Naive B cell (primary cell): ENCODE results near the gene KNL1. TPM values are rescaled to one million over a fixed set of nuclear protein-coding genes. Genes with fewer than 3 reads are reported as not detected.
"Not testable (repeated sequence)": the region's sequence is repeated elsewhere in the genome, so short reads cannot be mapped to it uniquely, and the experiment has no call there.

Source experiments
- ATAC-seq, 2 donors: fragments of 150-1000 bp; cut with Tn5 transposase; 2 replicates each; pipeline ENCODE4 v1.10.0; 2021; ENCODE audit warnings: low read depth in 2 of 2, mild to moderate bottlenecking in 2 of 2, moderate library complexity in 2 of 2
- DNase-seq: peaks from one replicate; pipeline ENCODE4 v3.0.0; 2022
- H3K27ac Mint-ChIP-seq, 6 donors: one replicate each; pipeline ENCODE4 v1.8.0; 2020 to 2022; ENCODE audit warnings: mild to moderate bottlenecking in 6 of 6, mixed read lengths in 6 of 6, moderate library complexity in 5 of 6, inconsistent platforms in 2 of 6
- H3K27me3 Mint-ChIP-seq, 3 donors: one replicate each; pipeline ENCODE4 v1.8.0; 2021 to 2022; ENCODE audit warnings: mixed read lengths in 3 of 3, mild to moderate bottlenecking in 1 of 3
- H3K36me3 Mint-ChIP-seq, 2 donors: one replicate each; pipeline ENCODE4 v1.8.0; 2020 to 2022; ENCODE audit warnings: mixed read lengths in 2 of 2, inconsistent platforms in 1 of 2, mild to moderate bottlenecking in 1 of 2
- H3K4me1 Mint-ChIP-seq, 3 donors: one replicate each; pipeline ENCODE4 v1.8.0; 2020 to 2022; ENCODE audit warnings: mixed read lengths in 3 of 3, inconsistent platforms in 1 of 3, mild to moderate bottlenecking in 1 of 3, moderate library complexity in 1 of 3
- H3K4me3 Mint-ChIP-seq, 8 donors: one replicate each; pipeline ENCODE4 v1.8.0; 2020 to 2022; ENCODE audit warnings: mild to moderate bottlenecking in 8 of 8, mixed read lengths in 8 of 8, moderate library complexity in 8 of 8, inconsistent platforms in 2 of 8
- H3K9me3 Mint-ChIP-seq, 7 donors: one replicate each; pipeline ENCODE4 v1.8.0; 2020 to 2022; ENCODE audit warnings: mixed read lengths in 7 of 7, mild to moderate bottlenecking in 5 of 7, inconsistent platforms in 2 of 7, moderate library complexity in 1 of 7
- polyA plus RNA-seq, 6 donors: library from polyadenylated mRNA; unstranded; fragments of 300-500 nt; fragmentation: Illumina TruSeq; gene quantifications; one replicate each; pipeline ENCODE4 v1.2.3, GENCODE V29; 2021; ENCODE audit warnings: low read depth in 6 of 6

The KNL1 gene
- polyA plus RNA-seq, 6 donors from 2014 or later = 0.96 to 2.1 (median 1.5) TPM

GRCh38 chr15:40637221-40637745, 43.2 kb downstream of the KNL1 start:
- Mint-ChIP-seq H3K9me3 (no peaks in the 10 kb centered on the region), H3K27me3 (no peaks in the 10 kb centered on the region), H3K4me3 (no peak overlapping the region), H3K4me1 (no peaks in the 10 kb centered on the region), H3K27ac (no peak overlapping the region), H3K36me3 (peaks cover 0 to 7% of the 10 kb centered on the region in 2 donors)
- no peak for ATAC-seq
- no peak for DNase-seq

GRCh38 chr15:40639677-40640076, 45.6 kb downstream of the KNL1 start:
- H3K4me1 Mint-ChIP-seq = no peaks in the 10 kb centered on the region
- no peak overlapping the region for H3K4me3 Mint-ChIP-seq
- no peaks in the 10 kb centered on the region for H3K27me3 Mint-ChIP-seq
- no peaks in the 10 kb centered on the region for H3K9me3 Mint-ChIP-seq
- DNase-seq = no peak
- peaks cover 0 to 7% of the 10 kb centered on the region in 2 donors for H3K36me3 Mint-ChIP-seq
- no peak overlapping the region for H3K27ac Mint-ChIP-seq
- ATAC-seq = no peak

GRCh38 chr15:40647523-40647922, 53.5 kb downstream of the KNL1 start:
- DNase-seq (no peak), ATAC-seq (no peak)
- no peaks in the 10 kb centered on the region for H3K9me3 Mint-ChIP-seq
- no peaks in the 10 kb centered on the region for H3K27me3 Mint-ChIP-seq
- H3K4me1 Mint-ChIP-seq = peaks cover 9 to 12% (median 9%) of the 10 kb centered on the region in 3 donors
- no peaks in the 10 kb centered on the region for H3K36me3 Mint-ChIP-seq
- H3K4me3 Mint-ChIP-seq = no peak overlapping the region
- no peak overlapping the region for H3K27ac Mint-ChIP-seq

GRCh38 chr15:40650479-40650878, 56.4 kb downstream of the KNL1 start:
- Mint-ChIP-seq H3K9me3 (no peaks in the 10 kb centered on the region), H3K4me1 (peaks cover 9 to 12% (median 9%) of the 10 kb centered on the region in 3 donors), H3K36me3 (no peaks in the 10 kb centered on the region), H3K27ac (peak overlapping the region in 4 of 6 donors; percentile 46 to 92 (median 86)), H3K4me3 (peak overlapping the region in 2 of 8 donors; percentile 72 to 75), H3K27me3 (no peaks in the 10 kb centered on the region)
- no peak for DNase-seq
- no peak for ATAC-seq

- peaks cover 0 to 11% (median 0%) of the 10 kb centered on the region in 3 donors for H3K4me1 Mint-ChIP-seq
- H3K4me3 Mint-ChIP-seq = no peak overlapping the region
- no peak overlapping the region for H3K27ac Mint-ChIP-seq
- no peaks in the 10 kb centered on the region for H3K9me3 Mint-ChIP-seq
- ATAC-seq (no peak), DNase-seq (no peak)
- no peaks in the 10 kb centered on the region for H3K27me3 Mint-ChIP-seq
- H3K36me3 Mint-ChIP-seq = no peaks in the 10 kb centered on the region
Measured at GRCh38 chr15:40660686-40661085, 66.6 kb downstream of the KNL1 start.

GRCh38 chr15:40664909-40665308, 70.9 kb downstream of the KNL1 start:
- Mint-ChIP-seq H3K36me3 (no peaks in the 10 kb centered on the region), H3K27me3 (no peaks in the 10 kb centered on the region), H3K27ac (no peak overlapping the region), H3K4me3 (no peak overlapping the region), H3K9me3 (no peaks in the 10 kb centered on the region), H3K4me1 (no peaks in the 10 kb centered on the region)
- no peak for ATAC-seq
- DNase-seq = no peak

GRCh38 chr15:40676290-40676689, 82.2 kb downstream of the KNL1 start:
- not testable (repeated sequence) for H3K9me3 Mint-ChIP-seq, H3K4me3 Mint-ChIP-seq, ATAC-seq, H3K27me3 Mint-ChIP-seq, H3K36me3 Mint-ChIP-seq, H3K27ac Mint-ChIP-seq, DNase-seq
- peaks cover 26 to 46% (median 39%) of the 10 kb centered on the region in 3 donors for H3K4me1 Mint-ChIP-seq

- DNase-seq, H3K4me3 Mint-ChIP-seq, H3K27ac Mint-ChIP-seq, H3K9me3 Mint-ChIP-seq, H3K27me3 Mint-ChIP-seq, H3K36me3 Mint-ChIP-seq, ATAC-seq: not testable (repeated sequence)
- peaks cover 26 to 41% (median 39%) of the 10 kb centered on the region in 3 donors for H3K4me1 Mint-ChIP-seq
Measured at GRCh38 chr15:40676906-40677305, 82.9 kb downstream of the KNL1 start.

- Mint-ChIP-seq H3K27me3 (no peaks in the 10 kb centered on the region), H3K4me3 (peak overlapping the region in 1 of 8 donors; percentile 63), H3K9me3 (no peaks in the 10 kb centered on the region), H3K36me3 (no peaks in the 10 kb centered on the region), H3K4me1 (peaks cover 18 to 26% (median 24%) of the 10 kb centered on the region in 3 donors), H3K27ac (peak overlapping the region in 3 of 6 donors; percentile 33 to 79 (median 40))
- DNase-seq (no peak), ATAC-seq (no peak)
Measured at GRCh38 chr15:40680151-40680550, 86.1 kb downstream of the KNL1 start.

- H3K27me3 Mint-ChIP-seq, H3K36me3 Mint-ChIP-seq, H3K9me3 Mint-ChIP-seq: not testable (repeated sequence)
- Mint-ChIP-seq H3K4me1 (peaks cover 18 to 27% (median 24%) of the 10 kb centered on the region in 3 donors), H3K27ac (peak overlapping the region; percentile 16 to 93 (median 65)), H3K4me3 (peak overlapping the region in 6 of 8 donors; percentile 9 to 83 (median 18))
- peak; percentile 49 to 54 for ATAC-seq
- DNase-seq = peak; percentile 39
Measured at GRCh38 chr15:40680959-40681358, 86.9 kb downstream of the KNL1 start.

GRCh38 chr15:40684381-40684780, 90.3 kb downstream of the KNL1 start:
- Mint-ChIP-seq H3K36me3 (peaks cover 0 to 1% of the 10 kb centered on the region in 2 donors), H3K9me3 (no peaks in the 10 kb centered on the region), H3K27me3 (no peaks in the 10 kb centered on the region), H3K4me3 (peak overlapping the region in 1 of 8 donors; percentile 25), H3K27ac (peak overlapping the region in 1 of 6 donors; percentile 37), H3K4me1 (peaks cover 11 to 19% (median 17%) of the 10 kb centered on the region in 3 donors)
- no peak for DNase-seq
- no peak for ATAC-seq

GRCh38 chr15:40685376-40685775, 91.3 kb downstream of the KNL1 start:
- Mint-ChIP-seq H3K27me3 (no peaks in the 10 kb centered on the region), H3K27ac (peak overlapping the region in 3 of 6 donors; percentile 38 to 54 (median 44)), H3K4me1 (peaks cover 9 to 16% (median 13%) of the 10 kb centered on the region in 3 donors), H3K9me3 (no peaks in the 10 kb centered on the region), H3K4me3 (no peak overlapping the region), H3K36me3 (peaks cover 6 to 8% of the 10 kb centered on the region in 2 donors)
- ATAC-seq (no peak), DNase-seq (no peak)

- ATAC-seq = no peak
- DNase-seq = no peak
- peak overlapping the region in 2 of 6 donors; percentile 14 to 27 for H3K27ac Mint-ChIP-seq
- no peaks in the 10 kb centered on the region for H3K27me3 Mint-ChIP-seq
- peak overlapping the region in 1 of 8 donors; percentile 40 for H3K4me3 Mint-ChIP-seq
- H3K4me1 Mint-ChIP-seq = peaks cover 8 to 19% (median 12%) of the 10 kb centered on the region in 3 donors
- H3K36me3 Mint-ChIP-seq = peaks cover 6 to 8% of the 10 kb centered on the region in 2 donors
- H3K9me3 Mint-ChIP-seq = no peaks in the 10 kb centered on the region
Measured at GRCh38 chr15:40688932-40689799, 95.1 kb downstream of the KNL1 start.

- no peak overlapping the region for H3K27ac Mint-ChIP-seq
- H3K9me3 Mint-ChIP-seq = no peaks in the 10 kb centered on the region
- H3K4me3 Mint-ChIP-seq = peak overlapping the region in 3 of 8 donors; percentile 12 to 75 (median 74)
- peaks cover 6 to 8% of the 10 kb centered on the region in 2 donors for H3K36me3 Mint-ChIP-seq
- DNase-seq (no peak), ATAC-seq (no peak)
- peaks cover 20 to 31% (median 22%) of the 10 kb centered on the region in 3 donors for H3K4me1 Mint-ChIP-seq
- no peaks in the 10 kb centered on the region for H3K27me3 Mint-ChIP-seq
Measured at GRCh38 chr15:40691737-40692136, 97.7 kb downstream of the KNL1 start.
